ENCODE measurements around the gene ZNF428.

- no peak for TF ChIP-seq CTCF (conservative IDR thresholded peaks at IDR 0.05 in 1 of 2, IDR thresholded peaks at IDR 0.05 in 1 of 2; ENCODE audit: extremely low read depth in 1 of 2, insufficient read depth in 1 of 2, low read depth in 1 of 2, low read length in 2 of 2)
- TF ChIP-seq EZH2 (IDR thresholded peaks at IDR 0.05; ENCODE audit: borderline replicate concordance, low read length) = no peak
Measured at GRCh38 chr19:43562698-43563241, 56.7 kb downstream of the ZNF428 start.

Data from mammary epithelial cell (primary cell).